ENCODE data around the gene RBBP8NL. TPM values are rescaled to one million over a fixed set of nuclear protein-coding genes. Genes with fewer than 3 reads are reported as not detected.

RBBP8NL gene
- total RNA-seq, 1 donor from 2014 or later = 0.10 TPM

DNA sequence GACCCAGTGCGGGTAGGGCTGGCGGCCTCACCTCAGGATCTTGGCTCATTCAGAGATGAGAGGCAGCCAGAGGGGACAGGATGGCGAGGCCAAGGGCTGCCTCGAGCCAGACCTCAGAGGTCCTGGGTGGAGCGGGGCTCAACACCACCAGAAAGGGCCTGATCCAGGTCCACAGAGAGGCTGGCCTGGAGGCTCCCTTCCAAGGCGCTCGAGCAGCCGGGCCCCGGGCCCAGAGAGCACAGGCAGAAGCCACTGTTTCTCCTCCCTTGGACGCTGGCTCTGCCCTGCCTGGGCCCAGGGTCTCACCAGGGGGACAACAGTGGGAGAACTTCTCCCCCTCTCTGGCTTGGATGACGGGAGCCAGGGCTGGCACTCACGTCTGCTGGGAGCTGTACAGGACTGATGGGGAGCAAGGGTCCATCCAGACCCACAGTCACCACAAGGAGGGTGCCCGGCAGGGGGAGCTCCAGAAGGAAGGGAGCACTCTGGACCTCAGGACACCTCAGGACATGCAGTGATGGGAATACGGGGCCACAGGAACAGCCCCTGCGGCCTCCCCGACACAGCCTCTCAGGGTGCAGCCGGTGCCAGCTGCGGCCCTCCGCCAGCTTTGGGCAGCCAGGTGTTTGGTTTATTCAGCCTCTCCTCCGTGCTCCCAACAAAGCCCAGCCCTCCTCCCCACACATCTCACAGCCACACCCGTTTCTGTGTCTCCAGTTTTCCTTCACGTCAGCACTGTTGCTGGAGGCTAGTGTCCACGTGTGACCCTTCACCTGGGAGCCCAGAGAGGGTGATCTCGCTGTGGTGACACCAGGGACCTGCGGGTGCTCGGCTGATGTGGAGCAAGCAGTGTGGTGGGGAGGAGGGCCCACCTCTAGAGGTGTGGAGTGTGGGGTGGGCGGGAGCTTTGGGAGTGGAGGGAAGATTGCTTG, 31.8 kb downstream of the RBBP8NL start:
- Mint-ChIP-seq H3K9me3 (ENCODE audit: unreplicated experiment) (no peaks in the 10 kb centered on the region), H3K4me1 (ENCODE audit: unreplicated experiment) (no peaks in the 10 kb centered on the region), H3K27ac (ENCODE audit: unreplicated experiment) (no peak overlapping the region), H3K4me3 (ENCODE audit: unreplicated experiment) (no peak overlapping the region), H3K36me3 (ENCODE audit: low read depth, unreplicated experiment) (peaks cover 5% of the 10 kb centered on the region), H3K27me3 (ENCODE audit: unreplicated experiment) (peaks cover 7% of the 10 kb centered on the region)
- TF ChIP-seq, protein P1, sequence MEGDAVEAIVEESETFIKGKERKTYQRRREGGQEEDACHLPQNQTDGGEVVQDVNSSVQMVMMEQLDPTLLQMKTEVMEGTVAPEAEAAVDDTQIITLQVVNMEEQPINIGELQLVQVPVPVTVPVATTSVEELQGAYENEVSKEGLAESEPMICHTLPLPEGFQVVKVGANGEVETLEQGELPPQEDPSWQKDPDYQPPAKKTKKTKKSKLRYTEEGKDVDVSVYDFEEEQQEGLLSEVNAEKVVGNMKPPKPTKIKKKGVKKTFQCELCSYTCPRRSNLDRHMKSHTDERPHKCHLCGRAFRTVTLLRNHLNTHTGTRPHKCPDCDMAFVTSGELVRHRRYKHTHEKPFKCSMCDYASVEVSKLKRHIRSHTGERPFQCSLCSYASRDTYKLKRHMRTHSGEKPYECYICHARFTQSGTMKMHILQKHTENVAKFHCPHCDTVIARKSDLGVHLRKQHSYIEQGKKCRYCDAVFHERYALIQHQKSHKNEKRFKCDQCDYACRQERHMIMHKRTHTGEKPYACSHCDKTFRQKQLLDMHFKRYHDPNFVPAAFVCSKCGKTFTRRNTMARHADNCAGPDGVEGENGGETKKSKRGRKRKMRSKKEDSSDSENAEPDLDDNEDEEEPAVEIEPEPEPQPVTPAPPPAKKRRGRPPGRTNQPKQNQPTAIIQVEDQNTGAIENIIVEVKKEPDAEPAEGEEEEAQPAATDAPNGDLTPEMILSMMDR (IDR thresholded peaks at IDR 0.05; ENCODE audit: unreplicated experiment) = no peak
- DNase-seq (ENCODE audit: low spot score) = no peak

DNA sequence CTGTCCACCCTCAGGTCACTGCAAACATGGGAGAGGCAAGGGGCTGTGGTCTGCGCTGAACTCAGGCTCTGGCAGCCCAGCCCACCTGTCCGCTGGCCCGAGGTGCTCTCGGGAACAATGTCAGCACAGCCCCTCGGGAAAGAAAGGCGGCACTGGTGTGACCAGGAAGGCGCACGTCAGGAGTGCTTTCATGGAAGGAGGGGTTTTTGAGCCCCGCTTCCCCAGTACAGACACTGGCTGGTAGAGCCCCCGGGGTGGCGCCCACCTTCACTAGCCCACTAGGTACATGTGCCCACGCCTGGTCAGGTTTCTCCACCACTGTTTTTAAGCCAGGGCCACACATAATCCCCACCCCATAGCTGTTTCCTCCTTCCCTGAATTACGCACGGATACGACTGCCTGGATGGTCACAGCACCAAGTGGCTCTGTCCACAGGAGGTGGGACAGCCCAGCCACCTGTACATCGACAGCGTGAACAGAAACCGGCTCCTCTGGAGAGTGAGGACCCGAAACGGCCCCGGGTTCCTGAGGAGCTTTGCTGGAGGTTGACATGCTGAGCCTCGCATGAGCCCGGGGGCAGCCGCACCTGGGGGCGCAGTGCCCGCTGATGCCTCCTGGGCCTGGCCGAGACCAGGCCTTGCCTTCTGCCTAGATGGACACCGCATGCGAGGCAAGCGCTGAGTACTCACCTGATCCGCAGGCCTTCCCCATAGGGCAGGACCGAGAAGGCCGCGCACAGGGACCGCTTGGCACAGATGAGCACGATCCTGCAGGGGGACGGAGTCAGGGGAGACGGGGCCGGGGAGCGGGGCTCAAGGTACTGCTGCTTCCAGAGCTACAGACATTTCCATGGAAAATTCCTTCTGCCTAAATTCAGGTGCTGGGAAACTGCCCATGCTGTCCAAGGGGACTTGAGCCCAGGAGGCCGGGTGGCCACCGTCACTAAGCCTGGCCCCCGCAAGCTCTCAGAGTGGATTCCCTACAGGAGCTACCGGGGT, 32.8 kb downstream of the RBBP8NL start:
- Mint-ChIP-seq H3K36me3 (ENCODE audit: low read depth, unreplicated experiment) (peaks cover 12% of the 10 kb centered on the region), H3K27ac (ENCODE audit: unreplicated experiment) (no peak overlapping the region), H3K4me3 (ENCODE audit: unreplicated experiment) (no peak overlapping the region), H3K27me3 (ENCODE audit: unreplicated experiment) (peaks cover 8% of the 10 kb centered on the region), H3K9me3 (ENCODE audit: unreplicated experiment) (no peaks in the 10 kb centered on the region), H3K4me1 (ENCODE audit: unreplicated experiment) (no peaks in the 10 kb centered on the region)
- DNase-seq (ENCODE audit: low spot score) = no peak
- TF ChIP-seq, protein P1 (IDR thresholded peaks at IDR 0.05; ENCODE audit: unreplicated experiment) = no peak

DNA sequence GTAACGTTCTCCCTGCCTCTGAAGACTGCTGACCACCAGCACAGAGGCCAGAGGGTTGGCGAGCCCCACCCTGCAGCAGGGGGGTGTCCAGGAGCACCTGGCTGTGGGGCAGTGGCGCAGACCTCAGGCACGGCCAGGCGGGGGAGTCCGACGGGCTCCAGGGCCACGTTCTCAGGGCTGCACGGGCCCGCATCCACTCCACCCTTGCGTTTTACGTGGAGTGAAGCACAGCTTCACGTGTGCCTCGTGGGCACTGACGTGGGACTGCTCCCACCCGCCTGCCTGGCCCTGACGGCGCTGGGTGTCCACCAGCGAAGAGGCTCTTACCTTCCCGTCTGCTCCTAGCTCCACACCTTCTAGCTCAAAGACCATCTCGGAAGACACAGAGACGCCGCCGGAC, 33.5 kb downstream of the RBBP8NL start:
- H3K9me3 Mint-ChIP-seq (ENCODE audit: unreplicated experiment) = no peaks in the 10 kb centered on the region

DNA sequence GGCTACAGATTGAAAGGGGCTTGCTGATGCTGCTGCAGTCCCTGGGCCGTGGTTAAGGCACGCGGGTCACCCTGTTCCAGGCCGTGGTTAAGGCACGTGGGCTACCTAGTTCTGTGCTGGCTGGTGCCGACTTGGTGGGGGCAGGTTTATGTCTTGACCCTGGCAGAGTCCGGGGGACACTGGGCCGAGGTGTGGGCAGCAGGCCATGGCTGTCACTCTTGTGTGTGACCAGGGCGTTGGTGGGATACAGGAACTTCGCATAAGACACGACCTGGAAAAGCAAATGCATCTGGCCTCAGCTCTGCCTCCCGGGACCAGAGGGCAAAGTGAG, 34.0 kb downstream of the RBBP8NL start:
- H3K9me3 Mint-ChIP-seq (ENCODE audit: unreplicated experiment) = no peaks in the 10 kb centered on the region
- DNase-seq (ENCODE audit: low spot score) = no peak
- H3K4me3 Mint-ChIP-seq (ENCODE audit: unreplicated experiment) = no peak overlapping the region
- no peak overlapping the region for H3K27ac Mint-ChIP-seq (ENCODE audit: unreplicated experiment)
- H3K27me3 Mint-ChIP-seq (ENCODE audit: unreplicated experiment) = peaks cover 10% of the 10 kb centered on the region
- TF ChIP-seq, protein P1 (IDR thresholded peaks at IDR 0.05; ENCODE audit: unreplicated experiment) = no peak
- H3K36me3 Mint-ChIP-seq (ENCODE audit: low read depth, unreplicated experiment) = peaks cover 19% of the 10 kb centered on the region
- H3K4me1 Mint-ChIP-seq (ENCODE audit: unreplicated experiment) = peaks cover under 1% of the 10 kb centered on the region

More for the DNA sequence above, 33.5 kb downstream of the RBBP8NL start:
- Mint-ChIP-seq H3K36me3 (ENCODE audit: low read depth, unreplicated experiment) (peaks cover 15% of the 10 kb centered on the region), H3K27me3 (ENCODE audit: unreplicated experiment) (peaks cover 8% of the 10 kb centered on the region), H3K4me3 (ENCODE audit: unreplicated experiment) (no peak overlapping the region), H3K27ac (ENCODE audit: unreplicated experiment) (no peak overlapping the region), H3K4me1 (ENCODE audit: unreplicated experiment) (no peaks in the 10 kb centered on the region)
- TF ChIP-seq, protein P1 (IDR thresholded peaks at IDR 0.05; ENCODE audit: unreplicated experiment) = no peak
- DNase-seq (ENCODE audit: low spot score) = no peak

Data from endothelial cell (in vitro differentiated cells).